Cardiac fibroblast (primary cell): ENCODE measurements around the gene MUC6.

Experiments used
- DNase-seq, 2 donors: peaks; one replicate each; pipeline versions ENCODE4 v3.0.0 to v3.0.0-alpha.2; 2010; ENCODE audit warnings: low read depth in 2 of 2
- H3K4me3 ChIP-seq, 2 donors: replicated peaks in 1 of 2; 1 replicate in 1 of 2; 2 replicates in 1 of 2; pipeline ENCODE4 v1.5.1; 2011; ENCODE audit warnings: low read depth in 2 of 2, low read length in 2 of 2, mild to moderate bottlenecking in 2 of 2, moderate library complexity in 1 of 2
- TF ChIP-seq, protein P1 (sequence below): IDR thresholded peaks from one replicate; pipeline ENCODE4 v1.5.1; 2011; ENCODE audit warnings: low read depth, mild to moderate bottlenecking, low read length, inconsistent platforms

The MUC6 gene, protein sequence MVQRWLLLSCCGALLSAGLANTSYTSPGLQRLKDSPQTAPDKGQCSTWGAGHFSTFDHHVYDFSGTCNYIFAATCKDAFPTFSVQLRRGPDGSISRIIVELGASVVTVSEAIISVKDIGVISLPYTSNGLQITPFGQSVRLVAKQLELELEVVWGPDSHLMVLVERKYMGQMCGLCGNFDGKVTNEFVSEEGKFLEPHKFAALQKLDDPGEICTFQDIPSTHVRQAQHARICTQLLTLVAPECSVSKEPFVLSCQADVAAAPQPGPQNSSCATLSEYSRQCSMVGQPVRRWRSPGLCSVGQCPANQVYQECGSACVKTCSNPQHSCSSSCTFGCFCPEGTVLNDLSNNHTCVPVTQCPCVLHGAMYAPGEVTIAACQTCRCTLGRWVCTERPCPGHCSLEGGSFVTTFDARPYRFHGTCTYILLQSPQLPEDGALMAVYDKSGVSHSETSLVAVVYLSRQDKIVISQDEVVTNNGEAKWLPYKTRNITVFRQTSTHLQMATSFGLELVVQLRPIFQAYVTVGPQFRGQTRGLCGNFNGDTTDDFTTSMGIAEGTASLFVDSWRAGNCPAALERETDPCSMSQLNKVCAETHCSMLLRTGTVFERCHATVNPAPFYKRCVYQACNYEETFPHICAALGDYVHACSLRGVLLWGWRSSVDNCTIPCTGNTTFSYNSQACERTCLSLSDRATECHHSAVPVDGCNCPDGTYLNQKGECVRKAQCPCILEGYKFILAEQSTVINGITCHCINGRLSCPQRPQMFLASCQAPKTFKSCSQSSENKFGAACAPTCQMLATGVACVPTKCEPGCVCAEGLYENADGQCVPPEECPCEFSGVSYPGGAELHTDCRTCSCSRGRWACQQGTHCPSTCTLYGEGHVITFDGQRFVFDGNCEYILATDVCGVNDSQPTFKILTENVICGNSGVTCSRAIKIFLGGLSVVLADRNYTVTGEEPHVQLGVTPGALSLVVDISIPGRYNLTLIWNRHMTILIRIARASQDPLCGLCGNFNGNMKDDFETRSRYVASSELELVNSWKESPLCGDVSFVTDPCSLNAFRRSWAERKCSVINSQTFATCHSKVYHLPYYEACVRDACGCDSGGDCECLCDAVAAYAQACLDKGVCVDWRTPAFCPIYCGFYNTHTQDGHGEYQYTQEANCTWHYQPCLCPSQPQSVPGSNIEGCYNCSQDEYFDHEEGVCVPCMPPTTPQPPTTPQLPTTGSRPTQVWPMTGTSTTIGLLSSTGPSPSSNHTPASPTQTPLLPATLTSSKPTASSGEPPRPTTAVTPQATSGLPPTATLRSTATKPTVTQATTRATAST (N-terminal part only)

DNA sequence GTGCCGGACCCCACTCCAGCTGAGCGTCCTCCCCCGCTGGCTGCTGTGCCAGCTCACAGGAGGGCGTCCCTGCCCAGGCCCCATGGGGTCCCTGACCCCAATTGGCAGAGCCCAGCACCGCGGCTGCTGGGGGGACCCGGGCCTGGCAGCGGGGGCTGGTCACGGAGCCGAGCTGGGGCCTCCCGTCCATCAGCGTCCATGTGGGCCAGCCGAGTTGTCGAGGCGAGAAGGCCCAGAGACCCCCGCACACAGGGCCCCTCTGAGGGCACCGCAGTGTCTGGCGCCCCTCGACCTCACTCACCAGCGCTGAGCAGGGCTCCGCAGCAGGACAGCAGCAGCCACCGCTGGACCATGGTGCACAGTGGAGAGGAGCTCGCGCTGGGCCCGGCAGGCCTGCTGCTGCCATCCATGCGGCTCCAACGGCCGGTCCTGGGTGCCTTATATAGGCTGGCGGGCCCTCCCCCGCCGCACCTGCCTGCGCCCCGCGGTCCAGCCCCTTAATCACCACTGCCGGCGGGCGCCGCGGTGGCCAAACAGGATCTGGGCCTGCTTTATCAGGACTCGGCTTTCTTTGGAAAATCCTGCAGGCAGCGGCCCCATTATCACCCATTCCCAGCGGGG is at the start of gene MUC6:
MUC6 (minus strand) TSS at position 416 of the 621 bp plus-strand sequence; CDS start at position 353, 63 bp downstream.
- H3K4me3 ChIP-seq: no peak within 1 kb of the TSS
- no peak for DNase-seq
- TF ChIP-seq, protein P1, sequence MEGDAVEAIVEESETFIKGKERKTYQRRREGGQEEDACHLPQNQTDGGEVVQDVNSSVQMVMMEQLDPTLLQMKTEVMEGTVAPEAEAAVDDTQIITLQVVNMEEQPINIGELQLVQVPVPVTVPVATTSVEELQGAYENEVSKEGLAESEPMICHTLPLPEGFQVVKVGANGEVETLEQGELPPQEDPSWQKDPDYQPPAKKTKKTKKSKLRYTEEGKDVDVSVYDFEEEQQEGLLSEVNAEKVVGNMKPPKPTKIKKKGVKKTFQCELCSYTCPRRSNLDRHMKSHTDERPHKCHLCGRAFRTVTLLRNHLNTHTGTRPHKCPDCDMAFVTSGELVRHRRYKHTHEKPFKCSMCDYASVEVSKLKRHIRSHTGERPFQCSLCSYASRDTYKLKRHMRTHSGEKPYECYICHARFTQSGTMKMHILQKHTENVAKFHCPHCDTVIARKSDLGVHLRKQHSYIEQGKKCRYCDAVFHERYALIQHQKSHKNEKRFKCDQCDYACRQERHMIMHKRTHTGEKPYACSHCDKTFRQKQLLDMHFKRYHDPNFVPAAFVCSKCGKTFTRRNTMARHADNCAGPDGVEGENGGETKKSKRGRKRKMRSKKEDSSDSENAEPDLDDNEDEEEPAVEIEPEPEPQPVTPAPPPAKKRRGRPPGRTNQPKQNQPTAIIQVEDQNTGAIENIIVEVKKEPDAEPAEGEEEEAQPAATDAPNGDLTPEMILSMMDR: no peak

DNA sequence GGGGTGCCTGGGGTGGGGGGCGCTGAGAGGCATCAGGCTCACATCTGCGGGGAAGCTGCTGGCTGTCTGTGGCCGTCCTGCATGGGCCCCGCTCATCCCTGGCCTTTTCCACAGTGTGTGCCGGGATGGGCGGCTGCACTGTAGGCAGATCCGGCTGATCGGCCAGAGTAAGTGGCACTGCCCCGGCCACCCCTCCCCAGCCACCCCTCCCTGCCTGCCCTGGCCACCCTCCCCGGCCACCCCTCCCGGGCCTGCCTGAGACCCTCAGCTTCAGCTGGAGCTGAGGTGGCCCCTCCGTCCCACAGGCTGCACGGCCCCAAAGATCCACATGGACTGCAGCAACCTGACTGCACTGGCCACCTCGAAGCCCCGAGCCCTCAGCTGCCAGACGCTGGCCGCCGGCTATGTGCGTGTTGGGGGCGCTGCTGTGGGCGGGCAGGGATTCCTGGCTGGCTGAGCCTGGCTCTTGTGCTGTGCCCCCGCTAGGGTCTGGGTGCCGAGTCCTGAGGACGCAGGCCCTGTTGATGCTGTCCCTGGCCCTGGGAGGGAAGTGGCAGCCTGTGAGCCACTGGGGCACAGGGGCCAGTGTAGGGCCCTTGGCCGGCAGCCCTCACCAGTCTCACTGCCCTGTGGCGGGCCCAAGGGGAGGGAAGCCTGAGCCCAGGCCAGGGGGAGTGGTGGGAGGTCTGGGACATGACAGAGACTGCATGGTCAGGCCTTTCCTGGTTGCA is 49.1 kb upstream of the MUC6 start:
- no peak for DNase-seq
- H3K4me3 ChIP-seq: no peak overlapping the region
- TF ChIP-seq, protein P1: no peak

DNA sequence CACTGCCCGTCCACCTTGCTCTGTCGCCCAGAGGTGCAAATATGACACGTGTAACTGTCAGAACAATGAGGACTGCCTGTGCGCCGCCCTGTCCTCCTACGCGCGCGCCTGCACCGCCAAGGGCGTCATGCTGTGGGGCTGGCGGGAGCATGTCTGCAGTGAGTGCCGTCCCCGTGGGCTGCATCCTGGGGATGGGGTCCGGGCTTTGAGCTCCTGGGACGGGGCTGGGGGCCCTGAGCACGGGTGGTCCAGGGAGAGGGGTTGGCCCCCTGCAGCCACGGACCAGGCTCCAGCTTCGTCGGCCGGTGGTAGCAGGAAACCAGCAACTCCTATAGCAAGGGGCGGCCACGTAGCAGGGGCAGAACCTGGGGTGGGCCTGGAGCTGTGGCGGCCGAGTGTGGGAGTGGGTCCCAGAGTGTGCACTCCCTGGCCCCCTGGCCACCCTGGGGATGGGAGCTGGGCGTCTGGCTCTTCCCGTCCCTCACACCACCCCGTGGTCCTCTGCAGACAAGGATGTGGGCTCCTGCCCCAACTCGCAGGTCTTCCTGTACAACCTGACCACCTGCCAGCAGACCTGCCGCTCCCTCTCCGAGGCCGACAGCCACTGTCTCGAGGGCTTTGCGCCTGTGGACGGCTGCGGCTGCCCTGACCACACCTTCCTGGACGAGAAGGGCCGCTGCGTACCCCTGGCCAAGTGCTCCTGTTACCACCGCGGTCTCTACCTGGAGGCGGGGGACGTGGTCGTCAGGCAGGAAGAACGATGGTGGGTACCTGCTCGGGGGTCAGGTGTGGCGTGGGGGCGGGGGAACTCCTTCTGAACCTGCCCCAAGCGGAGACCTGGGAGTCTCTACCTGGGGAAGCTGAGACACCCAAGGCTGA is 48.3 kb upstream of the MUC6 start:
- no peak for DNase-seq
- TF ChIP-seq, protein P1: no peak
- H3K4me3 ChIP-seq: no peak overlapping the region

DNA sequence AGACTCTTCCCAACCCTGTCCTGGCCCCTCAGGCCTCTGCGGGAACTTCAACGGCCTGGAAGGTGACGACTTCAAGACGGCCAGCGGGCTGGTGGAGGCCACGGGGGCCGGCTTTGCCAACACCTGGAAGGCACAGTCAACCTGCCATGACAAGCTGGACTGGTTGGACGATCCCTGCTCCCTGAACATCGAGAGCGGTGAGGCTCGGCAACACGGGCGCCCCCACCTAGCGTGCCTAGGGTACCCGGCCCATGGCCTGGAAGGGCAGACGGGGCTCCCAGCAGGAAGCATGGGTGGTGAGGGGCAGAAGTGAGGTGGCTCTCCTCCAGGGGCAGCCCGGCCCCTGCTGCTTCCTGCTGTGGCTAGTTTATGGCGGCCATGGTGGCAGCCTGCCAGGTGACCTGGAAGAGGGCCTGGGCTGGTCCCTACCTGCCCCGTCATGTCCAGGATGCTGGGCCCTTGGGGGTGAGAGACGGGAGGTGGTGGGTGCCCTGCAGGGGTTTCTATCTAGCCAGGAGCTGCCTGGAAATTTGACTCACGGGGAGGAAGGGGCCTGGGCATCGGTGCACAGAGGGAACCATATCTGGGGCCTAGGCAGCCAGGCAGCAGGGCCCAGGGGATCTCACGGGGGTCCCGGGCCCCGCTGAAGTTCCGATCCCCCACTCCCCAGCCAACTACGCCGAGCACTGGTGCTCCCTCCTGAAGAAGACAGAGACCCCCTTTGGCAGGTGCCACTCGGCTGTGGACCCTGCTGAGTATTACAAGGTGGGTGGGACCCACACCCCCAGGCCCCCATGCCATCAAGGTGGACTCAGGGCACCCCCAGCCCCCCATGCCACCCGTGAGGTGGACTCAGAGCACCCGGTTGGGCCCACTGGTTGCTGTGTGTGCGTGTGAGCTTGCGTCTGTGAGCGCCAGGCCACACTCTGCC is 47.4 kb upstream of the MUC6 start:
- H3K4me3 ChIP-seq: no peak overlapping the region
- TF ChIP-seq, protein P1: no peak
- no peak for DNase-seq
